Fibroblast of pulmonary artery (primary cell): ENCODE results near the gene MTA2.
A peak's percentile ranks its signal among the peaks of the same experiment; 100 is the strongest.

Source experiments
- DNase-seq: peaks from one replicate; pipeline ENCODE4 v3.0.0-alpha.2; 2010; ENCODE audit warnings: low read depth
- H3K4me3 ChIP-seq: replicated peaks from 2 replicates; pipeline ENCODE4 v1.5.1; 2011; ENCODE audit warnings: low read depth, mild to moderate bottlenecking, control low read depth, low read length, moderate library complexity
- CTCF ChIP-seq: IDR thresholded peaks from 2 replicates; pipeline ENCODE4 v1.5.1; 2011; ENCODE audit warnings: mild to moderate bottlenecking, control low read depth, low read length, inconsistent platforms; ENCODE audit errors: missing control alignments

The MTA2 gene

GRCh38 chr11:62543680-62544444 is 57.8 kb downstream of the MTA2 start:
- TF ChIP-seq CTCF, result no peak
- DNase-seq, result no peak

More at GRCh38 chr11:62543680-62544444, 57.8 kb downstream of the MTA2 start:
- H3K4me3 ChIP-seq, result peak overlapping the region; percentile 73
